ENCODE results near the gene SNRK. TPM values are rescaled to one million over a fixed set of nuclear protein-coding genes. Genes with fewer than 3 reads are reported as not detected.

SNRK gene
- total RNA-seq, 1 donor from 2014 or later = 77.5 TPM

DNA sequence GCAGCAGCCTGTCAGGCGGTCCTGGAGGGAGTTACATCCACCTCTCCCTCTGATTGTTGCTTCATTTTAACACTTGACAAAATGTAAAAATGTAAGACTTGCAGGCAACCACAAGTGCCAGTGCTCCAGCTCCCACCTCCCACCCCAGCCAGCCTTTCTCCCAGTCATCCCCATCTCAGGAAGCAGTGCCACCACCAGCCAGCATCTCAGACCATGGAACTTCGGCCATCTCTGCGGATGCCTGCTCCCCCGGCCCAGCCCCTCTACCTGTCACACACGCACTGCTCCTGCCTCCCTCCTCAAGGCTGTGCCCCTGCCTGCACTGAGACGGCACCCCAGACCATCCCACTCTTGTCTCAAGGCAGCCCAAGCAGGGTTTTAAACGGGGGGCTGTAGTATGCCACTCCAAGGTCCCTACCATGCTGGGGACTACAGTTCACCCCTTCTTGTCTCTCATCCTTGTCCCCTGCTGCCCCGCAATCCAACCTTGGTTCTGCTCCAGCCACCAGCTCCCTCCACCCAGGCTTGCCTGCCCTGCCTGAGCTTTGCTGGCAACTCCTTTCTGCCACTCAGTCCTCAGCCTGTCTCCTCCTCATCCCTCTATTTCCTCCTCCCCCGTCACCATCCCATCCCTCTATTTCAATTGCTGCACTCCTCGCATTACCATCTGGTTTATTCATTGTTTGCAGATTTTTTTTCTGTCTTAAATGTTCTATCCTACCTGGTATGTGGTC, 85.8 kb downstream of the SNRK start:
- no peak for DNase-seq

DNA sequence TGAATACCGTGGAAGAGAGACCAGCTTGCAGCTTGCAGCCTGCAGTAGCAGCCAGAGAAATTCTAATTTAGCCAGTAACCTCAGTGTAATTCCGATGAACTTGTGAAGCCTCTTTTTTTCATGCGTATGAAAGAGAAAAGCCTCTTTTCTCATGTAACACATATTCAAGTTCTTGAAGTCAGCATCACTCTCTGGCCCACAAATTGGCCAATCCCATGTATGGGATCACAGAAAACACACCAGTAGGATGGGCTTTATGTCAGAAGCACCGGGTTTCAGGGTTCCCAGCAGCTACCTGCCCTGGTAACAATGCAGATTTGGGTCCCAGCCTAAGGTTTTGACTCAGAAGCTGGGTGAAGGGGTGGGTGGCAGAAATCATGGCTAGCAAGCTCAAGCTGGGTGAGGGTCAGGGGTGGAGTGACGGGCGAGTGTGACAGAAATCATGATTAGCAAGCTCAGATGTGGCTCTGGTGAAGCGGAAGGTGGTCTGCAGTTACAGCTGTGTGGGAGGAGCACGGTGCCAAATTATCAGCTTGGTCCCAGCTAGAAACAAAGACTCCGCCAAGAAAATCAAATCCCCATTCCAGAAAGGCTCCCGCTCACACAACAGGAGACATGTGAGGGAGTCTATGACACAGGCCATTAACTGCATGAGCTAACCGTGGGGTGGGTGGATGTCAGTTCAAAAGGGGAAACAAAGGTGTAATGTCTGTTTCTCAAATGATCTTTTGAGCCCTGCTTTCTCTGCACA, 86.6 kb downstream of the SNRK start:
- DNase-seq = no peak

DNA sequence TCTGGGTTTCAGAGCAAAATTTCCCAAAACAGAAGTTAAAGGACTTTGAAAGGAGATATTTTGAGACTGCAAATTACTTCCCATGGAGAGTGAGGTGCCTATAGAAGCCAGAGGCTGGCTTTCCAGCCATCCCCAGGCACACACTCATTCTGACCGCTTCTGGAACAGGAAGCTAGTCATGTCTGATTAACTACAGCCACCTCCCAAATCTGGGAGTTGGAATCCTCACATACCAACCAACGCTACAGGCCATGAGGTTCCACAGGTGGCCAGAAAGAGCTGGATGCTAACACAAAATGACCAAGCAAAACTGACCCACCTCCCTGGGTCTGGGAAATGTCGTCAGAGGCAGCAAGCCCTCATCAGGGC, 87.2 kb downstream of the SNRK start:
- DNase-seq = no peak

DNA sequence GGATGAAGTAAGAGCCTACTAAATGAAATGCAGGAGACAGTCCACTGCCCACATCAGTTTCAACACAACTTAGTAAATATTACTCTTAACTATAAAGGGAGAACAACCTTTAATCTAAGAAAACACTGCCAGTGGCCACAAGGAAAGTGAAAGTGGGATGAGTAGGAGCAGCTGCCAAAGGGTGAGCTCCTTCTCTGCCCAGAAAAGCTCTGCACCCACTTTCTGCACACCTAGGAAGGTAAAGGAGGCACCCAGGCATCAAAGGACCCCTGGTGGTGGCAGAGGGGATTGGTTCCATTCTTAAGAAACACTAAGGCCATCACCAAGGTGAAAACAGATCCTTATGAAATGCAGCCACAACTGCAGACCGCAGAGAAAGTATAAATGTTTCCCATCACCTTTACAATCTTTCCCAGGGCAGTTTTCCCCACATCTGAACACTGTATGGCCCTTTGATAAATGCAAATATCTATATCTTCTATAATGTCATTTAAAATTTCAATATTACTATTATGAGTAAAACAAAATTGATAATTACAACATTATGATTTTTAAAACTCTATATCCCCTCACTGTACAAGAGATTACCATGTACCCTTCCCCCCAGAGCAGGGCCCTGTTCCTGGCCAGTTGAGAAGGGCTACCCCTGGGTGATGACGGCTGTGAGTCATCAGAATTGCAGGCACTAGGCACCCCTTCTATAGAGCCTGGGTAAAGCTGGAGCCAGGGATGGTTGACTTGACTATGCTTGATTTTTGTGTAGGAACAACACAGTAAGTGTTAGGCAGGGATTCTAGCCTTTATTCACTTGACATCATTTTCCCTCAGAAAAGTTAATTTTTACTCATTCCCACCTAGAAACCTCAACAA, 92.0 kb downstream of the SNRK start:
- no peak for DNase-seq

DNA sequence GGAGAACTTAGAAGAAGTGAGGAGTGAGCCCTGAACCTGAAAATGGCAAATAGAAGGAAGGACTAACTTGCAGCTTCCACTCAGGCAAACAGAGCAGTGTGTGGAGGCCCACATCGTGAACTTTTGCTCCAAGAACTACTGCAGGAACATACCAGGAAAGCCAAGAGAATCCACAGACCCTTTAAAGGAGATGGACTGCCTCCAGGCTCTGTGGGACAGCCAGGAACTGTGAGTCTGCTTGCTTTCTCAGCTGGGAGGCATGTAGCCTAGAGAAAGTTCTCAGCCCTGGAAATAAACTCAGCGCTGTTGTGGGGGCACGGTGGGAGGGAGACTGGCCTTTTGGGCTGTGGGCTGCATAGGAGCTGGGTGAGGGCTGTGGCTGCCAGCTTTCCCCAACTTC, 93.0 kb downstream of the SNRK start:
- no peak for DNase-seq

DNA sequence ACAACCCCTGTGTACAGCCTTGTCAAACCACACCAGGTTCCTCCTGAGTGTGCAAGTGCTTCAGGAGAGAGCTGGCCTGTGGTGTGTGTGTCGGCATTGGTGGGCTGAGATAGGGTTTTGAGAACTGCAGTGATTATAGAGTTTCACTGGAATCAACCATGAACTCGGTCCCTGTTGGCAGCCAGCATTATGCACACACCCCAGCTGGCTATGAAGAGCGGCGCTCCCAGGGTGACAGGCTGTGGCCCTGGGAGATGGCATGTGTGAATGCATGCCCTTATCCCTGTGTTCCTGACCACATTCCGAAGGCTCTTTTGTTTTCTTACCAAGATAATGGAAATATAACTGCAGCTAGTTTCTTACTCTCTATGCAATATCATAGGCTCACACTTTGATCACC, 101.8 kb downstream of the SNRK start:
- DNase-seq = no peak

DNA sequence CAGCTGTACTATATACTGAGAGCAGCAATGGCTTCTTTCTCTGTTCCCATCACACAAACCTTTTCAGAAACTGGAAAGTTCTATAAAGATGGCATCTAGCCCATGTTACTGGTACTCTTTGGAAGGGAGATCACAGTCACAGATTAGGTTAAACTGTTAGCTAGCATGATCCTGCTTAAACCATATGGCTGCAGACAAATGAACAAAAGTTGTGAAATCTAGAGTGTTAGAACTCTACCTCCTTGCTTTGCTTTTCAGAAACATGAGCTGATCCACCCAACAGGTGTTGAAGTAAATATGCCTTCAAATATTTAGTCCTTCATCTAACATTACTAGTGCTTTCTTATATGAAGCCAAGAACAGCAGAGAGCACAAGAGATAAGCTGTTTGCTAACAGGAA, 102.6 kb downstream of the SNRK start:
- no peak for DNase-seq

DNA sequence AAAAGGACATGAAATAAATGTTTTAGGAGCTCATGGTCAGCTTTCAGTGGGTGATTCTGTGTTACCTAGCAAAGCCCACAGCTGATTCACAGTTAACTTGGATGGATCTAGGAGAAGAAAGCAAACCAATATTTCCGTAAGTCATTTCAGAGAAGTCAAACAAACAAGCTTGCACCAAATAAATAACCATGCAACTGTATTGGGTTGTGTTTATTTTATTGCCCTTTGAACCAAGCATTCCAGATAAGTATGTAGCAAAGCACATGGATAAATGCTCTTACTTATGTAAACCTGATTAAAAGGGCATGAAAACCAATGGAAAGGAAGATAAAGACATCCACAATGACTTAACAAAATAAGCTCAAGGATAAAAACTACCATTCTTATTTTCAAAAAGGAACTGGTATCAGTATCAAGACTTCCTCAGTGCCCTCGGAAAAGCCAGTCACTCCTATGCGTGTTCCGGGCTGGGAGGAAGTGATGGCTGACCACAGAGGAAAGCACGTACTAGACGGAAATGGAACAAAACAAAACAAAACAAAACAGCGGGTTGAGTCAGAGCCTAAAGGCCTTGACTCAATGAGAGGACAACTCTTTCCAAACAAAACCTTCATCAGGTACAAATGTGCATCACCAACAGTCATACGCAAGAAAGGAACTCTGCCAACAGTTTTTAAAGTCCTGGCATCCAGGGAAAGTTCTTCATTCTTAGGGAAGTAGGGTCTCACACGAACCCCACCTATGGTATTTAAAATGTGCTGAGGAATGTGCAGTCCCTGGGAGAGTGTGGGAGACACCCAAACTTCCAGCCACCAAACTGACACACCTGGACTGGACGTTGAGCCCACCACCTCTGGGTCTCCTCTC, 103.3 kb downstream of the SNRK start:
- DNase-seq = no peak

DNA sequence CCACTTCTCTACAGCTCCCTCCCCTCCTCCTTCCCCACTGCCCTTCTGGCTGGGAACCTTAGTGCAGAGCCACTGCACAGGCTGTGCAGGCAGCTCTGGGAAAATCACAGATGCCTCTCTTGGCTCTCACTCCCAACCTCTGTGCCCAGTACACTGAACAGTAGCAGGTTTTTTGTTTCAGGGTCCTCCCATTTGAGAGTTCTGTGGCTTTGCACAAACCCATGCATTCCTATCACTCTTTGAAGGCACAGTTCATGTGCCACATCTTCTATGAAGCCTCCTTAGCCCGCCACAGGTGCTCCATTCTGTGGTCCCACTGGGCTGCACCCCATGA, 103.9 kb downstream of the SNRK start:
- DNase-seq = no peak

DNA sequence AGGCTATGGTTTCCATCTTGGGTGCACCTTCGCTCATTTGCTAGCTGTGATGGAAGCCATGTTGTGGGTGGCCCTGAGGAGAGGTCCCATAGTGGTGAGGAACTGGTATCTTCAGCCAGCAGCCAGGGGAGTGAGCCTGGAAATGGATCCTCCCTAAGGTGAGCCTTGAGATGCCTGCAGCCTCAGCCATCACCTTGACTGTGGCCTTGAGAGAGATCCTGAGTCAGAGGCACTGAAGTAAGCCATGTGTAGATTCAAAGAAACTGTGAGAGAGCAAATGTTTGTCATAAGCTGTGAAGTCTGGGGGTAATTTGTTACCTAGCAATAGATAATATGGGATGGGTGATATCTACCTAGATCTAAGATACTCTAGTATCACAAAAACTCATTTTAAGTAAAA, 105.3 kb downstream of the SNRK start:
- no peak for DNase-seq

DNA sequence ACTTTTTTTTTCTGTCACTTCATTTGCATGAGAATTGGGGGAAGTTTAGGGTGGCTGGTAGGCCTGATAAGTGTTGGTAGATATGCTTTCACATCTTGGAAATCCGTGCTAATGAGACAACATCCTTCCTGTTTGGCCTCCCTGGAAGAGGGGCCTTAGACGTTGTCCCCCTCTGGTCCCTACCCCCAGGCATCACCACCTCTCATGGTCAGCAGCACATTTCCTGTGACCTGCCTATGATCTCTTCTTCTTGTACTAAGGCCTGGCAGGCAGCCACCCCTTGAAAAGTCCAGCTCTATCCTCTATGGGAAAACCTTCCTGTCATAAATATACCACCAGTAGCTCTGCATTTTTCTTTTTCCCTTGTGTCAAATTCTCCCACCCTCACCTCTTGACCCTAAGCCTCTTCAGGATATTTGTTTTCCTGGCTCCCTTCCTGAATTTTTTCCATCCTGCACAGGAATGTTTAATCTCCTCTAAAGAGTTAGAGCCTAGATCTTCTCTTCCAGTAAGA, 107.8 kb downstream of the SNRK start:
- no peak for DNase-seq

DNA sequence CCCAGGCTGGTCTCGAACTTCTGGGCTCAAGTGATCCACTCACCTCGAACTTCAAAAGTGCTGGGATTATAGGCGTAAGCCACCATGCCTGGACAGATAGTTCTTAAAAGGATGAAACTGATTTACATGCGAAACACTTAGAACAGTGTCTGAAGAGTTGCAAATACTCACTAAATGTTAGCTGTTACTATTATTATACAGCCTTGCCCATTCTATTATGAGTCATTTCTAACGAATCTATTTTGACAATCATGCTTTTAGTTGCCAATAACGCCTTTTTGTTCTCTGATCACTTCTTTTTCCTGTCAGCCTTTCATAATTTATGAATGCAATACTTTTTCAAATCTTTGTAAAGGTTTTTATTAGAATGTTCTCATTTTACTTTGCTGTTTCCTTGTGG, 112.7 kb downstream of the SNRK start:
- DNase-seq = no peak

DNA sequence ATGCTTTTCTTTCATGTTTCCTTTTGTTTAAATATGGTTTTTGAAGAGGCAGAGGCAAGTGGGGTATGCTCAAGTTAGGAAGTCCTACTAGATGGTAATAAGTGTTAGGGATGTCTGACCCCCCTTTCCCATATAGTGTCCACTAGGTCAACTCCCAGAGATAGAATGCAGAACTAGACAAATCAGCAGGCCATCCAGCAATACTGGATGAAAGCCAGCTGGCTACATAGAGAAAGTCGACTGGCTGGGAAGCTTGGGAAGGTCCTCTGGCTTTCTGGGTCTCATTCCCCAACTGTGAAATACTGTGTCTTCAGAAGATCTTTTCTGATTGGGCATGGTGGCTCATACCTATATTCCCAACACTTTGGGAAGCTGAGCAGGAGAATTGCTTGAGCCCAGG, 113.8 kb downstream of the SNRK start:
- DNase-seq = no peak

Other genes with a start within 250 kb of the SNRK start
- 15.9 TPM for gene POMGNT2, start 180.5 kb upstream of the SNRK start, total RNA-seq